Right renal pelvis (tissue), 4 donors: ENCODE data around the gene ITGB1BP1. TPM values are rescaled to one million over a fixed set of nuclear protein-coding genes. Genes with fewer than 3 reads are reported as not detected.
"Not testable (repeated sequence)": the region's sequence is repeated elsewhere in the genome, so short reads cannot be mapped to it uniquely, and the experiment has no call there.

Experiments used
- DNase-seq, 4 donors: peaks; one replicate each; pipeline ENCODE4 v3.0.0-alpha.2; 2013; ENCODE audit warnings: low read depth in 4 of 4, low spot score in 3 of 4, missing footprints in 1 of 4
- polyA plus RNA-seq, 4 donors: library from polyadenylated mRNA; unstranded; fragments of 120-200 nt; gene quantifications; one replicate each; pipeline ENCODE4 v1.2.1, GENCODE V29; 2013; ENCODE audit not compliant: insufficient read length in 4 of 4

ITGB1BP1 gene
- polyA plus RNA-seq, 4 donors, result 71.4 to 98.3 (median 82.9) TPM

DNA sequence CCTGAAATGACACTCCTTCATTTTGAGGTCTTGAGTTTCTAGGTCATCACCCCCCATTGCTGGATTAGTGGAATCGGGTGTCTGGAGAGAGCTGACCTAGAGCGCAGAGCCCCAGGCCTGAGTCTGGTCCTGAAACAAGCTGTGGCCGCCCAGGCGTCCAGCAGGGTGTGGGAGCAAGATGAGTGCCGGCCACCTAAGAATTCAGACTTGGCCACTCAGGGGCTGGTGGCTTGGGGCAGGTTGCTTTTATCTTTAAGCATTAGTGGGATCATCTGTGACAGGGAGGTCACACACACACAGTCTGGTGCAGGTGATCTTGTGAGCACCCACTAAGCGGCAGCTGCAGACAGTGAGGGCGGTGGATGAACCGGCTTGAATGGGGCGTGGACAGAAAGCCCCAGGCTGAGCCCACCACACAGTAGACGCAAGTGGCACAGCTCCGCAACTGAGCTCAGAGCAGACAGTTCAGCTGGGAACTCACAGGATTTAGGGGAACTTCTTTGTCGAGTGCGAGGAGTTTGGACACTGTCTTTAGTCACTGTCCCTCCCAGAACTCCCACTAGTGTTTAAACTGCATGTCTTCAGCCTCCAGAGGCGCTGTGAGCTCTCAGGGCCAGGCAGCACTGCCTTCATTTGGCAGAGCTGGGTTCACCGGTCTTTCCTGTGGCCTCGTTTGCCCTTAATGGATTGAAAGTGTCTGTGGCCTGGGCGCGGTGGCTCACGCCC, 21.5 kb downstream of the ITGB1BP1 start:
- no peak for DNase-seq

DNA sequence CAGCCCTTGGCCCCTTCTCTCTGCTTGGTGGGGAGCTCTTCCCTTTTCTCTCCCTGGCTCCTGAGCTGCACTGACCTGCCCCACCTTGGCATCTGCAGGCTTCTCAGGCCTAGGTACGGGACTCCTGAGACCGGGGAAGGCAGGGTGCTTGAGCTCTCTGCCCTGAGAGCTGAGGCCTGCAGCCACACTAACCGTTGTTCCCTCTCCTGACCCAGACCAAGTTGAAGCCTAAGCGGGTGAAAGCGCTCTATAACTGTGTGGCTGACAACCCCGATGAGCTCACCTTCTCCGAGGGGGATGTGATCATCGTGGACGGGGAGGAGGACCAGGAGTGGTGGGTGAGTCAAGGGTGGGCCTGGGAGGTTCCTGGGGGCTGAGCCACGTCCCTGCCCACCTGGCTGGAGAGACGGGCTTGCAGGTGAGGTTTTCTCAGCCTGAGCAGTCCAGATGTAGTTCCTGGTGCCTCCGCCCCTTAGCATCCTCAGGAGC, 22.2 kb downstream of the ITGB1BP1 start:
- DNase-seq, result no peak

DNA sequence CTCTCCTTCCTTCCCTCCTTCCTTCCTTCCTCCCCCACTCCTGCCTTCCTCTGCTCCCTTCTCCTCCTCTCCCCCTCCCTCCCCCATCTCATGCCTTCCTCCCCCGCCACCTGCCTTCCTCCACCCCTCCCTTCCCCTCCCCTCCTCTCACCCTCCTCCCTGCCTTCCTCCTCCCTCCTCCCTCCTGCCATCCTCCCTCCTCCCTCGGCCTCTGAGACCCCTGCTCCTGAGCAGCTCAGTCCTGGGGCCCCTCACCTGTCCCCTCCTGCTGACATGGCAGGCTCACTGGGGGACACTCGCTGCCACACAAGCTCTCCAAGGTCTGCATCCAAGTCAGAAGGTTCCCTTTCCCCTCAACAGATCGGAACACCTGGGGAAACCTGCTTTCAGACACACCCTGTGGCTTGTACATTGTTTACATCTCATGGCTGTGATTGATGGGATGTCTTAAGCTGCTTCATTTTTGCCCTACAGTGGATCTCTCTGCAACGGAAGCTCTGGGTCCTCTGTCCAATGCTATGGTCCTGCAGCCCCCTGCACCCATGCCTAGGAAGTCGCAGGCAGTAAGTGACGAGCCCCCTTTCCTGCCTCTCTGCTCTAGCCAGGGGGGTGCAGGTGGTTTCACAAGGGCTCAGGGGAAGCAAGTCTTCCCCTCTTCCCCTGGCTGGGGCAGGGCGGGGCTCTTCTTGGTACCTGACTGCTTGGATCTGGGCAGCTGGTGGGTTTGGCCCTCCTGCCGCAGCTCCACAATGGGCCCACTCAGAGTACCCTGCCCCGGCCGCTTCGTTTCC, 22.9 kb downstream of the ITGB1BP1 start:
- no peak for DNase-seq

- DNase-seq, result peak in 1 of 4 donors; percentile 38
These were observed 24.2 kb downstream of the ITGB1BP1 start for GRCh38 chr2:9398881-9399780.

- DNase-seq, result not testable (repeated sequence)
These were observed 25.1 kb downstream of the ITGB1BP1 start for GRCh38 chr2:9398251-9398650.

- no peak for DNase-seq
These were observed 26.1 kb downstream of the ITGB1BP1 start for GRCh38 chr2:9397201-9397600.

- no peak for DNase-seq
These were observed 28.5 kb downstream of the ITGB1BP1 start for GRCh38 chr2:9394816-9395215.

DNA sequence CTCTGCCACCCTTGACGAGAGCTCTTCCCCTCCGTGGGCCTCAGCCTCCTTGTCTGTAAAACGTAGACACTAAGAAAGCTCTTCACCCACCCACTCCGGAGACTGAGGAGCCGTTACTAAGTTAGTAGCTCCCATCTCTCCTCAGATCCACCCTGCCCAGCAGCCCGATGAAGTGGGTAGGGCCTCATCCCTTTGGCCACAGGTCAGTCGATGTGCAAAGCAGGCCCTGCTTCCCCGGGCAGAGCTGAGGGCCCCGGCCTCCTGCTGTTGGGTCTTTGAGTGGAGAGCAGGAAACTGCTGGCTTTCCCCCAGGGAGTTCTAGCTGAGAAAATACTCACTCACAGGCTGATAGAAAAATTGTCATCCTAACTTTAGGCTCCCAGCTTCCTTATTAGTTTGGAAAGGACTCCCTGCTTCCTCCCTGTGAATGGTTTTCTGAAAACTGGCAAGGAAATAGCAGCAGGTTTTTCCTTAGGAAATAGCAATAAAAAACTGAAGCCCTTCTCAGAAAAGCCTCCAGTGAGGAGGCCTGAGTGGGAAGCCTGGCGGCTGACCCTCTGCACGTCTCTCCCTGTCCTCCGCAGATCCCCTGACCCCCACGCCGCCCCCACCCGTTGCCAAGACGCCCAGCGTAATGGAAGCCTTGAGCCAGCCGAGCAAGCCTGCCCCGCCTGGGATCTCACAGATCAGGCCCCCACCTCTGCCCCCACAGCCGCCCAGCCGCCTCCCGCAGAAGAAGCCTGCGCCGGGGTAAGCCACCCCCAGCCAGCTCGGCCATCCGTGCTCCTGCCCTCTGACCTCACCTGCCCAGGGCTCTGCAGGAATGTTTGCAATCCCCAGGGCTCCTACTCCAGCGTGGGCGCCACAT, 30.2 kb downstream of the ITGB1BP1 start:
- DNase-seq, result no peak

- DNase-seq, result no peak
These were observed 31.2 kb downstream of the ITGB1BP1 start for GRCh38 chr2:9391961-9392720.

DNA sequence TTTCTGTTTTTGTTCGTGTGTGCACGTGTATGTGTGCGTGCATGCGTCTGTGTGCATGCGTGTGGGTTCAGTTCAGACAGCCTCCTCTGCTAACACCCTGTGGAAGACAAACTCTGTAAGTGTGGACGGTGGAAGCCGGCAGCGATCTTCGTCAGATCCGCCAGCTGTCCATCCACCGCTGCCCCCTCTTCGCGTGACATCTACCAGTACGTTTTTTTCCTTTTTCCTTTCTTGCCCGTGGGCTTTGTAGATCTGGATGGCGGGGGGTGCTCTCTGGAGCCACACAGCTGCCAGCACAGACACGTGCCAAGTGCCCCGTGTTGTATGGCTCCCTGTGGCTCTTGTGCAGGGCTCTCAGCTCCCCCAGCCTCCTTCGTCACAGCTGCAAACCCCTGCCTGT, 32.3 kb downstream of the ITGB1BP1 start:
- DNase-seq, result no peak

- DNase-seq, result no peak
These were observed 33.0 kb downstream of the ITGB1BP1 start for GRCh38 chr2:9390151-9390850.

GRCh38 chr2:9388950-9389911, 34.1 kb downstream of the ITGB1BP1 start:
- DNase-seq, result no peak

GRCh38 chr2:9388199-9388681, 35.1 kb downstream of the ITGB1BP1 start:
- DNase-seq, result no peak

DNA sequence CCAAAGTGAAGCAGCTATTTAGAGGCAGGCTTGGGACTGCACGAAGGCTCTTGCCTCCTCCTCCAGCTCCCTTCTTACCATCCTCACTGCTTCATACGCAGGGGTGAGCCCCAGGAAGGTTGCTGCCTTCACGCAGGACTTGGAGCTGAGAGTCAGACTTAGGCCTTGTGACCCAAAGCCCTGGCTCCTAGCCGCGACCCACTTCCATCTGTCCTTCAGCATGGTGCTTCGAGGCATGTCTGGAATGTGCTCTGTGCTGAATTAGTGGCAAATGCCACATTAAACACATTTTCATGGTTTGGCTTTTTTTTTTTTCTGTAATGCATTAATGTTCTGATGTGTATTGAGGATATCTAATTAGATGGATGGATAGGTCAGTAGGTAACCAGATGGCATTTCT, 37.5 kb downstream of the ITGB1BP1 start:
- DNase-seq, result no peak

DNA sequence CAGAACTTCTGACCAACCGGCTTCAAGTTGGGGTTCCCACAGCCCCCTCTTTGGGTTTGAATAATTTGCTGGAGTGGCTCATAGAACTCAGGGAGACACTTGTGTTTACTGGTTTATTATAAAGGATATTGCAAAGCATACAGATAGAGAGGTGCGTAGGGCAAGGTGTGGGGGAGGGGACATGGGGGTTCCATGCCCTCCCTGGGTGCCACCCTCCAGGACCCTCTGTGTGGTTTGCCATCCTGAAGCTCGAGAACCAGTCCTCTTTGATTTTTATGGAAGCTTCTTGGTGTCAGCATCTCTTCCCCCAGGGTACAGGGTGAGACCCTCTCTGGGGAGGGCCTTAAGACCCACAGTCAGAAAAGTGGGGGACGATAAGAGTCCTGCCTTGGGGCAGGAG, 38.8 kb downstream of the ITGB1BP1 start:
- DNase-seq, result no peak

DNA sequence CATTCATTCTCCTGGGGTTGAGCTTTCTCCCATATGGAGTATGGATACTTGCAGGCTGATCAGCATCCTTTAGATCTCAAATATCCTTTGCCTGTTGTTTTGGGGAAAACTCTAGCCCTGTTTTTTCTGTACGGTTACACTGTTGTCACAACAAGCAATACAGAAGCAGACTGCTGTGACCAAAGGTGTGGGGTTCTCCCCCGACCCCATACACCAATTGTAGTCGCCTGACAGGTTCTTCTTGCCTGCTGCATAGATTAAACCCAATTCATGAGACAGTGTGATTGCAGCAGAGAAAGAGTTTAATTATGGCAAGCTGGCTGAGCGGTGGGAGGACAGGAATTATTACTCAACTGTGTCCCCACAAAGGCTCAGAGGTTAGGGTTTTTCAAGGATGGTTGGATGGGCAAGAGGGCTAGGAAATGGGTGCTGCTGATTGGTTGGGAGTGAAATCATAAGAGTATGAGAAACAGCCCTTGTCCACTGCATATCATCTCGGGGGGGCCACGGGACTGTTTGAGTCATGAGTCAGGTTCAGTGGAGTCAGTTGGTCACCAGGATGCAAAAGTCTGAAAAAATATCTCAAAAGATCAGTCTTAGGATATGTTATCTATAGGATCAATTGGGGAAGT, 40.6 kb downstream of the ITGB1BP1 start:
- no peak for DNase-seq
